GM19351 (cell line): Measurements from ENCODE around the gene PXK.
"Not testable (repeated sequence)": the region's sequence is repeated elsewhere in the genome, so short reads cannot be mapped to it uniquely, and the experiment has no call there.

Source experiments
- ATAC-seq: cut with Tn5 transposase; IDR thresholded peaks from one replicate; pipeline ENCODE4 v1.9.1; 2021; ENCODE audit warnings: mild to moderate bottlenecking, moderate library complexity; ENCODE audit not compliant: unreplicated experiment

Gene PXK

DNA sequence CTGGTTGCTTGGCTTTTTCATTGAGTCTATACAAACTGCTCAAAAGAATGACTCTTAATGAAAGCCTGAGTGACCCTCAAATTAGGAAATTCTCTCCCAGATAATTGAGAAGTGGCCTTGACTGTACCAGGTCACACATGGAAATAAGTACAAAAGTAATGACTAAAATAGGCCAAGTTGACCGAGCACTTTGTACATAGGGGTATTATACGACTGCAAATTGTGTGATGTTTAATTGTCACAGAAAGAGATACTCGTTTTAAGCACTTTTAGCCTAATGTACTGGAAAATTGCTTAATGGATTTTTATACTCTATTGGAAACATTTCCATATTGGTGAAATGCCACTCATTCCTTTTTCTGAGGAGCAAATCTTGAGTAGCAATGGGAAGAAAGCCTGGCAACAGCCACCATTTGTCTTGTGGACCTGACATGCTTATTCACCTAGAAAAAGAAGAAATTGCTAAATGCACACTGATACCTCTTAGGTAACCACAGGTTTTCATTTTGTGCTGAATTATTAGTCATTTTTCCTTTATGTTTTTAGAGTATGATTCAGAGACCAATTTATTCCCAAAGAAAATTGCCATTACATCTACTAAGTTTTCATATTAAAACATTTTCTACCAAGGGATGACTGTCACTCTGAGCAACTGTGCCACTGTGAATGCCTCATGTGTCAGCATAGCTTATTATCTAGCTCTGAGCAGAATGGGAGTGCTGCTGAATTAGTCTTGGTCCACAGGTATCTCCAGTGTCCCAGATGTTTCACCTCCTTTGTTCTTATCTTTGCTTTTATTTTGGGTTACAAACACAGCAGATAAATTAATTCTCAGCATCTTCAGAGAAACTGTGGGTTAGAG is 8.9 kb upstream of the PXK start:
- no peak for ATAC-seq

DNA sequence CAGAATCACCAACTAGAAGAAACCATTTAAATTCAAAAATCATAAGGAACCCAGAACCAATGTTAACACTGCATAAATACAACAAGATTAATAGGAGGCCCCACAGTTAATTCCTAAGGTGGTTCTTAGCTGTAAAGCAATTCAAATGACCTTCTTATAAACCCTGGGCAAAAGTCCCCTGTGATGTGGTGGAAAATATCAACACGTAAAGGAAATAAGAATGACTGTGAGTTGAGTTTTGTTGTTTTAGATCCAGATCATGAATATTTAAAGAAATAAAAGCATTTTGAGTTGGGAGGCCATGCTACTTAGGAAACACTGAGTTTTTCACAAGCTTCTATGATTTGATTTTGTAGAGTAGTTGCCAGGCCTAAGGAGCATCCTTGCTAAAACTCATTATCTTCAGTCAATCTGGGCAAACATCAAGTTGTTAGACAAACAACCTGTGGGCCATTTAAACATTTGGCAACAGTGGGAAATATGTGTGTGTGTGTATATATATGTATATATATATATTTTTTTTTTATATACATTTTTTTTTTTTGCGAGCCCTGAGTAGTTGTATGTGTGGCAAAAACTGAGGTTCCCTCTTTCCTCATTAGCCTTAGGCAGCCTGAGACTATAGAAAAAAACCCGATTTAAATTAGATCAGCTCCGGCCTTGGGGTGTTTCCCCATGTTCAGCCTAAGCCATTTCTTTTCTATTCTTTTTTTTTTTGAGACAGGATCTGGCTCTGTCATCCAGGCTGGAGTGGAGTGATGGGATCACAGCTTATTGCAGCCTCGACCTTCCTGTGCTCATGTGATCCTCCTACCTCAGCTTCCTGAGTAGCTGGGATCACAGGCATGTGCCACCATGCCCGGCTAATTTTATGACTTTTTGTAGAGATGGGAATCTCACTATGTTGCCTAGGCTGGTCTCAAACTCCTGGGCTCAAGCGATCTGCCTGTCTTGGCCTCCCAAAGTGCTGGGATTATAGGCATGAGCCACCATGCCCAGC is 8.0 kb upstream of the PXK start:
- no peak for ATAC-seq

DNA sequence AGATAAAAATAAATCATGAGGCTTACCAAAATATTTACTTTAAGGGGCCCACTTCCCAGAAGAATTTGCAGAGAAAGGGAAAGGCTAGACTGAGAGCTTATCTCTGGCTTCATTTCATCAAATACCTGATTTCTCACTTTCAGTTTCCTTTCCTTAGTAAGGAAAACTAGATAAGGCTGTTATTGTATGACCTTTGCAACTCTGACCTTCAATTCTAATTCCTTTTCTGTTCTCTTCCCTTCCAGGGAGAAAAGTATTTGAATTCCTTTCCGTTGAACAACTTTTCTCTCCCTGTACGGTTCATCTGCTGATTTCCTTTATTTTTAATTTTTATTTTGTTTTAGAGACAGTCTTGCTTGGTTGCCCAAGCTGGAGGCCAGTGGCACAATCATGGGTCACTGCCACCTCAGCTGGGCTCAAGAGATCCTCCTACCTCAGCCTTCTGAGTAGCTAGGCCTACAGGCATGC is 7.1 kb upstream of the PXK start:
- ATAC-seq = no peak

GRCh38 chr3:58326267-58326900 is 6.3 kb upstream of the PXK start:
- no peak for ATAC-seq

DNA sequence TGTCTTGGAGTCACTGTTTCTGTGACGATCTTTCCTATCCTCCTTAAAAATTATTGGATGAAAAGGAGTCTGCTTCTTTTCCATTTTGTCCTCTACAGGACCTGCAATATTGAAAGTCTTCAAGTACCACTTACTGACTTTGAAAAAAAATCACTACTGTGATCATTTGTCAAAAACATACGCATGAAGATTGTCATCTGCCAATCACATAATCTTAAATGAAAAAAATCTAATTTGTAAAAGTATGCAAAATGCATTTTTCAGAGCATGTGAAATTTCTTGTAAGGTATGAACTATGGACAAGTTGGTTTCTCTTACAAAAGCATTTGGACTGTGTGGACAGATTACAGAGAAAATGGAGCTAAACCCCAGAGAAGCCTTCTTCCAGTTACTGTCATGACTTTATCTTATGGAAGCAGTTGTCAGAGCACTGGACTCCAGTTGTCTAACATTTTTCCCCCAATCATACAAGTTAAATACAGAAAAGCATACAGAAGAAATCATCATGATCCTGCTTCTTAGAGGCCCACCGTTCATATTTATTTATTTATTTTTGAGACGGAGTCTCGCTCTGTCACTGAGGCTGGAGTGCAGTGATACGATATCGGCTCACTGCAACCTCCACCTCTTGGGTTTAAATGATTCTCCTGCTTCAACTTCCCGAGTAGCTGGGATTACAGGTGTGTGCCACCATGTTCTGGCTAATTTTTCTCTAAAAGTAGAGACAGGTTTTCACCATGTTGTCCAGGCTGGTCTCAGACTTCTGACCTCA is 3.4 kb upstream of the PXK start:
- ATAC-seq = no peak

- no peak for ATAC-seq
These were observed 2.7 kb upstream of the PXK start for GRCh38 chr3:58329922-58330413.

GRCh38 chr3:58331593-58332152 is 1.0 kb upstream of the PXK start:
- no peak for ATAC-seq

DNA sequence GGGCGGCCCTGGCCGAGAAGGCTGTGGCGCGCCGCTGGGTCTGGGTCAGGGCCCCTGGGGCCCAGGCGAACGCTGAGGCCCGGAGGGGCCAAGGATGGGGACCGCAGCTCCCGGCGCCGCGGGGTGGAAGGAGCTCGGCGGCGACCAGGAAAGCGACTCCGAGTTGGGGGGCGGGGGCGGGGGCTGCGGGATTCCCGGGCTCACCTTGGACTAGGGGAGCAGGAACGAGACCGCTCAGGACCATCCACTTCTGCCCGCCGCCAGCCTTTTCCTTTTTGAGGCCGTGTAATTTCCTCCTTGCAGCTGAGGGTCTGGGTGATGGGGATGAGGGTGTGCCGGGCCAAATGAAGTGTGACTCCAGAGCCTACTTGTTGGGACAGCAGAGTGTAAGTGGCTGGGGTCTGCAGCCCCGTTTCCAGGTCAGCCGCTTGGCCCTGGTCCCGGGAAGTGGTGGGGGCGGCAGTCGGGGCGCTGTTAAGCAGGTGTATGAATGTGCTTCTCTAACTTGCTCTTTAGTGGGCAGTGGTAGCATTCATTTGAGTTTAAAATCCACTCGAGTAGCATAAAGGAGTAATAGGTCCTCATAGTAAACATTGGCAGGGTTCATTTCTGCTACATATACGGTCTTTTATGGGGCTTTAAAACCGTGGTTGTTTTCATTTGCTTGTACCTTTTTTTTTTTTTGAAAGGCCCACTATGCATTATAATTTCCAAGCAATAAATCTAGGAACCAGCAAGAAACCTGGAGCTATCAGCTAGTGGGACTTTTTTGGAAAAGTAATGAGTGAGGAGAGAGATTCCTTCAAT is 717 bp downstream of the PXK start:
- peak; percentile 45 for ATAC-seq

- no peak for ATAC-seq
These were observed 1.3 kb downstream of the PXK start for GRCh38 chr3:58334013-58334321.

DNA sequence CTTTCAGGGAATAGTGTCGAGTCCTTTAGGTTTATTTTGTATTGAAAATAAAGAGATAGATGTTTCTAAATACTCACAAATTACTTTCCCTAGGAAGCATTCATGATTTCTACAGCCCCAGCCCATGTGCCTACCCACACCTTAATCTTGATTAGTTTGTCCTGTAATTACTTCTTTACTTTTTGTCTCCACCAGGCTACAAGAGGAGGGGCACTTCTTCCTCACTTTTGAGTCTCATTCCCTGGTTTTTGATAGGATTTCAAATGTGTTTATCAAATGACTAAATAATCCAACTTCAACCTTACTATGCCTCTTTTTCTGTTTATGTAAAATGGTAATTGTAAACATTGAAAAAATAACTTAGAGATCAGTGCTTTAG is 1.8 kb downstream of the PXK start:
- no peak for ATAC-seq

DNA sequence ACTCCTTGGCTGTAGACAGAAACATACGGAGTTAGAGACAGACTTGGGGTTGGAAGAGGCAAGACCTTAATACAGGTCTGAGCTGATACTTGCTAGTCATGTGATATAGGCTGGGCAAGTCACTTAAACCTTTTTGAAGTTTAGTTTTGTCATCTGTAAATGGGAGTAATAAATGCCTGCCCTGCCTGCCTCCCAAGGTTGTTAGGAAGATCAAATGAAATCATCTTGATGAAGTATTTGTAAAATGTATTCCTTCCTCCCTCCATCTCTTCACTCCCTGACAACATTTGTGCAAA is 2.9 kb downstream of the PXK start:
- ATAC-seq = no peak

- no peak for ATAC-seq
These were observed 3.6 kb downstream of the PXK start for GRCh38 chr3:58336135-58336882.

- no peak for ATAC-seq
These were observed 4.5 kb downstream of the PXK start for GRCh38 chr3:58337190-58337589.

GRCh38 chr3:58339146-58339545 is 6.5 kb downstream of the PXK start:
- ATAC-seq = not testable (repeated sequence)

- no peak for ATAC-seq
These were observed 8.0 kb downstream of the PXK start for GRCh38 chr3:58340594-58341244.

- ATAC-seq = no peak
These were observed 8.7 kb downstream of the PXK start for GRCh38 chr3:58341376-58341775.

DNA sequence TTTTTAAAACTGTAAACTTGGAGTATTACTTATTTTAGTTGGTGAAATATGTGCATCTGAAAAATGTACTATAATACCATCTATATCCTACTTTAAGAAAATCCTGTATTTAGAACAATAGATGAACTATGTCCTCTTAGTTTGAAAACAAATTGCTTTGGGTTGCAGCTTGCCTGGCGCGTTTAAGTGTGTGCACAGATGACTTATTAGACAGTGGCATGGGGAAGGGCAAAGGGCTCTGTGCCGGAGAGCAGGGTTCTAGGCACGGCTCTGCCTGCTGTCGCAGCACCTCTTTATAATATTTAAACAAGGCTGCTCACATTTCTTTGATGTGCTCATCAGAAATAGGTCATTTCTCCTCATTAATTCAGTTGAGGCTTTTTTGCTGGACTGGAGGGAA is 10.0 kb downstream of the PXK start:
- no peak for ATAC-seq

DNA sequence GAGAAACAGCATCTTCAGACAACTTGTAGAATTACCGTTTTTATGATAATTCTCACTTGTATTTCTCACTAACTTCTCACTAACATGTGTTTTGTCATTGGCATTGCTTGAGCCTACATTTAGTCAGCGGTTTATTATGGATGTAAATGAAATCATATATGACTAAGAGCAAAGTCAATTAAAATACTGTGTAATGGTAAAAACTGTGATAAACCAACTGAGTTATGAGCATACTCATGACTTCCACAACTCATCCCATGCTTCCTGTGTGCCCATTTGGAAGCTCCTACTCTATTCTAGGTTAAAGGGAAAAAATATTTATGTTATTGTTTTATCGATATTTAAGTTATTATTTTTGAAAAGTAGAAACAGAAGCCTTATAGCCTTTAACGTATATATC is 12.8 kb downstream of the PXK start:
- no peak for ATAC-seq
